GM06990 (cell line): ENCODE measurements around the gene MICAL3.

Source experiments
- DNase-seq: peaks from one replicate; pipeline ENCODE4 v3.0.0-alpha.2; 2011; ENCODE audit not compliant: insufficient read length; ENCODE audit errors: extremely low read depth
- H3K27me3 ChIP-seq: replicated peaks from 2 replicates; pipeline ENCODE4 v1.6.0; 2011; ENCODE audit warnings: low read length; ENCODE audit not compliant: control insufficient read depth, insufficient read depth
- H3K36me3 ChIP-seq: 2 replicates; pipeline ENCODE4 v1.5.1; 2011; ENCODE audit warnings: low read length; ENCODE audit not compliant: control insufficient read depth, insufficient read depth
- H3K4me3 ChIP-seq: replicated peaks from 2 replicates; pipeline ENCODE4 v1.5.1; 2011; ENCODE audit warnings: low read depth, mild to moderate bottlenecking, control low read depth, low read length
- TF ChIP-seq, protein P1 (sequence below): IDR thresholded peaks from 2 replicates; pipeline ENCODE4 v1.5.1; 2011; ENCODE audit warnings: low read length, control low read depth, mild to moderate bottlenecking, inconsistent platforms; ENCODE audit not compliant: insufficient read depth, poor library complexity, severe bottlenecking

MICAL3 gene

GRCh38 chr22:17955590-17956379, 68.6 kb downstream of the MICAL3 start:
- TF ChIP-seq, protein P1, sequence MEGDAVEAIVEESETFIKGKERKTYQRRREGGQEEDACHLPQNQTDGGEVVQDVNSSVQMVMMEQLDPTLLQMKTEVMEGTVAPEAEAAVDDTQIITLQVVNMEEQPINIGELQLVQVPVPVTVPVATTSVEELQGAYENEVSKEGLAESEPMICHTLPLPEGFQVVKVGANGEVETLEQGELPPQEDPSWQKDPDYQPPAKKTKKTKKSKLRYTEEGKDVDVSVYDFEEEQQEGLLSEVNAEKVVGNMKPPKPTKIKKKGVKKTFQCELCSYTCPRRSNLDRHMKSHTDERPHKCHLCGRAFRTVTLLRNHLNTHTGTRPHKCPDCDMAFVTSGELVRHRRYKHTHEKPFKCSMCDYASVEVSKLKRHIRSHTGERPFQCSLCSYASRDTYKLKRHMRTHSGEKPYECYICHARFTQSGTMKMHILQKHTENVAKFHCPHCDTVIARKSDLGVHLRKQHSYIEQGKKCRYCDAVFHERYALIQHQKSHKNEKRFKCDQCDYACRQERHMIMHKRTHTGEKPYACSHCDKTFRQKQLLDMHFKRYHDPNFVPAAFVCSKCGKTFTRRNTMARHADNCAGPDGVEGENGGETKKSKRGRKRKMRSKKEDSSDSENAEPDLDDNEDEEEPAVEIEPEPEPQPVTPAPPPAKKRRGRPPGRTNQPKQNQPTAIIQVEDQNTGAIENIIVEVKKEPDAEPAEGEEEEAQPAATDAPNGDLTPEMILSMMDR = no peak
- Histone ChIP-seq H3K27me3 (no peaks in the 10 kb centered on the region), H3K36me3 (no peaks in the 10 kb centered on the region), H3K4me3 (no peak overlapping the region)
- no peak for DNase-seq

DNA sequence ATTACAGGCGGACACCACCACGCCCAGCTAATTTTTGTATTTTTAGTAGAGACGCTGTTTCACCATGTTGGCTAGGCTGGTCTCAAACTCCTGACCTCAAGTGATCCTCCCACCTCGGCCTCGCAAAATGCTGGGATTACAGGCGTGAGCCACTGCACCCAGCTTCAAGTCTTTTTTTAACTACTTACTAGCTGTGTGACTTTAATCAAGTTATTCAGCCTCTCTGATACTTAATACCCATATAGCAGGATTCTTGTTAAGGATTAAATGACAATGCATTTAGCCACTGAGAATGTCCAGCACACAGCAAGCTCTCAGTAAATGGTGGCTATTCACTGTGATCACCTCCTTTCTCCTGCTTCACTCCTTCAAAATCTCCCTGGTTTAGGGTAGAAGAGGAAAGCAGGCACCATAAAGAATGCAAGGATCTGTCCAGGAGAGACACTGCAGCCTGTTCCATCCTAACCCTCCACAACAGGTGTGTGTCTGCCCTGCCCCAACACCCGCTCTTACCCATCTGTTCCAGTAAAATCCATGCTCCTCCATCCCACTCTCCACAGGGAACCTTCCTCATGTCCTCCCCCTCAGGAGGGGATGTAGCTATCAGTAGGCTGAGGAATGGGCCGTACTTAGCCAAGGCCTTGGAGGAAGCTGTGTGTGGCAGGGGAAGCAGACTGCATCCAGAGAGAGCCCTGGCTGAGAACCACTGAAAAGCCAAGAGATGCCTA, 69.3 kb downstream of the MICAL3 start:
- DNase-seq = no peak
- TF ChIP-seq, protein P1 = no peak
- no peaks in the 10 kb centered on the region for H3K27me3 ChIP-seq
- no peaks in the 10 kb centered on the region for H3K36me3 ChIP-seq
- H3K4me3 ChIP-seq = no peak overlapping the region

GRCh38 chr22:17954200-17954859, 70.0 kb downstream of the MICAL3 start:
- Histone ChIP-seq H3K4me3 (no peak overlapping the region), H3K27me3 (no peaks in the 10 kb centered on the region), H3K36me3 (no peaks in the 10 kb centered on the region)
- TF ChIP-seq, protein P1 = no peak
- no peak for DNase-seq

- TF ChIP-seq, protein P1 = no peak
- no peak for DNase-seq
- Histone ChIP-seq H3K4me3 (no peak overlapping the region), H3K36me3 (no peaks in the 10 kb centered on the region; the same call in 1 of the 2 replicates), H3K27me3 (no peaks in the 10 kb centered on the region)
These were observed 71.2 kb downstream of the MICAL3 start for GRCh38 chr22:17953147-17953546.

- no peaks in the 10 kb centered on the region for H3K27me3 ChIP-seq
- DNase-seq = no peak
- TF ChIP-seq, protein P1 = no peak
These were observed 72.0 kb downstream of the MICAL3 start for GRCh38 chr22:17952273-17952801.

More at GRCh38 chr22:17952273-17952801, 72.0 kb downstream of the MICAL3 start:
- Histone ChIP-seq H3K4me3 (no peak overlapping the region), H3K36me3 (no peaks in the 10 kb centered on the region; the same call in 1 of the 2 replicates)
